WTC11 (cell line): Measurements from ENCODE around the gene VAC14. TPM values are rescaled to one million over a fixed set of nuclear protein-coding genes. Genes with fewer than 3 reads are reported as not detected.
A peak's percentile ranks its signal among the peaks of the same experiment; 100 is the strongest.

Source experiments
- ATAC-seq: fragments of 200-7000 bp; cut with Tn5 transposase; 2 replicates; pipeline ENCODE4 v1.10.0; 2021; ENCODE audit warnings: mild to moderate bottlenecking, moderate library complexity
- CTCF ChIA-PET: fragments of 300-600 bp; sonication (Branson Sonifier 250); formaldehyde crosslinking; loops from one replicate; lab custom pipeline; 2021; ENCODE audit warnings: antibody characterized with exemption; lab: Charles Lee
- POLR2A ChIA-PET: fragments of 350-600 bp; sonication (Branson Sonifier 250); formaldehyde crosslinking; loops from one replicate; lab custom pipeline; 2021; ENCODE audit warnings: antibody characterized with exemption; lab: Charles Lee
- DNase-seq: peaks from one replicate; pipeline ENCODE4 v3.0.0; 2021; ENCODE audit warnings: low spot score
- H3K27ac Mint-ChIP-seq: 2 replicates; pipeline ENCODE4 v1.8.0; 2021; ENCODE audit warnings: mixed read lengths
- H3K27me3 Mint-ChIP-seq: 2 replicates; pipeline ENCODE4 v1.8.0; 2021; ENCODE audit warnings: low read depth, mild to moderate bottlenecking, moderate library complexity, mixed read lengths
- H3K36me3 Mint-ChIP-seq: 2 replicates; pipeline ENCODE4 v1.8.0; 2021; ENCODE audit warnings: mixed read lengths
- H3K4me1 Mint-ChIP-seq: 2 replicates; pipeline ENCODE4 v1.8.0; 2022; ENCODE audit warnings: mixed read lengths
- H3K4me3 Mint-ChIP-seq: 2 replicates; pipeline ENCODE4 v1.8.0; 2021; ENCODE audit warnings: mild to moderate bottlenecking, moderate library complexity, mixed read lengths
- H3K9me3 Mint-ChIP-seq: 2 replicates; pipeline ENCODE4 v1.8.0; 2021; ENCODE audit warnings: mixed read lengths
- AFF4 ChIP-seq: sonication (generic); formaldehyde crosslinking; IDR thresholded peaks from 2 replicates; pipeline ENCODE4 v1.8.1; 2023; ENCODE audit warnings: mild to moderate bottlenecking, missing genetic modification reagents, borderline replicate concordance
- ARID4B ChIP-seq: sonication (generic); formaldehyde crosslinking; IDR thresholded peaks from 2 replicates; pipeline ENCODE4 v1.8.0; 2023; ENCODE audit warnings: missing genetic modification reagents, mild to moderate bottlenecking, borderline replicate concordance
- ATF1 ChIP-seq: sonication (generic); formaldehyde crosslinking; IDR thresholded peaks from 2 replicates; pipeline ENCODE4 v1.8.1; 2023; ENCODE audit warnings: mild to moderate bottlenecking, moderate library complexity, missing genetic modification reagents
- CREB1 ChIP-seq: sonication (generic); formaldehyde crosslinking; IDR thresholded peaks from 2 replicates; pipeline ENCODE4 v1.8.0; 2023; ENCODE audit warnings: mild to moderate bottlenecking, missing genetic modification reagents
- CTCF ChIP-seq: fragments of 200-600 bp; IDR thresholded peaks from 2 replicates; pipeline ENCODE4 v1.8.0; 2022; ENCODE audit warnings: antibody characterized with exemption
- E2F5 ChIP-seq: sonication (generic); formaldehyde crosslinking; IDR thresholded peaks from 2 replicates; pipeline ENCODE4 v1.8.1; 2022; ENCODE audit warnings: mild to moderate bottlenecking, moderate library complexity, missing genetic modification reagents
- JUN ChIP-seq: sonication (generic); formaldehyde crosslinking; IDR thresholded peaks from 2 replicates; pipeline ENCODE4 v1.8.0; 2023; ENCODE audit warnings: mild to moderate bottlenecking, missing genetic modification reagents
- NFYB ChIP-seq: sonication (generic); formaldehyde crosslinking; conservative IDR thresholded peaks from 2 replicates; pipeline ENCODE4 v1.8.0; 2022; ENCODE audit warnings: low read depth, missing genetic modification reagents
- NR2C2 ChIP-seq: sonication (generic); formaldehyde crosslinking; IDR thresholded peaks from 2 replicates; pipeline ENCODE4 v1.8.0; 2022; ENCODE audit warnings: mild to moderate bottlenecking, missing genetic modification reagents
- SP1 ChIP-seq: sonication (generic); formaldehyde crosslinking; conservative IDR thresholded peaks from 2 replicates; pipeline ENCODE4 v1.8.1; 2022; ENCODE audit warnings: missing genetic modification reagents
- ZNF671 ChIP-seq: fragments of 250-450 bp; sonication (Bioruptor Pico); IDR thresholded peaks from 2 replicates; pipeline ENCODE4 v1.8.0; 2021; ENCODE audit warnings: mild to moderate bottlenecking
- total RNA-seq: library from RNA; stranded (reverse); gene quantifications from 3 replicates; pipeline ENCODE4 v1.2.3, GENCODE V29; 2021

Gene VAC14
- total RNA-seq, 1 experiment from 2014 or later = 60.1 TPM

- no peak for TF ChIP-seq SP1 (CRISPR knock-in tag)
Measured at GRCh38 chr16:70720425-70721201, 80.3 kb downstream of the VAC14 start (continued).

GRCh38 chr16:70717065-70717464 lies 83.9 kb downstream of the VAC14 start:
- H3K4me3 Mint-ChIP-seq = no peak overlapping the region
- ATAC-seq (no peak), DNase-seq (no peak)
- peaks cover 15% of the 10 kb centered on the region for H3K9me3 Mint-ChIP-seq
- no peaks in the 10 kb centered on the region for H3K27me3 Mint-ChIP-seq
- no peak overlapping the region for H3K27ac Mint-ChIP-seq
- H3K4me1 Mint-ChIP-seq = peaks cover 41% of the 10 kb centered on the region
- ChIA-PET POLR2A (no interaction called here), CTCF (interaction anchor here (2.9 kb wide), 1 partner anchor 38 kb away, joined by 14 read pairs; no protein-coding TSS in a partner anchor)
- no peak for TF ChIP-seq AFF4
- no peak for TF ChIP-seq NR2C2
- H3K36me3 Mint-ChIP-seq = peaks cover 22% of the 10 kb centered on the region

GRCh38 chr16:70715860-70716357 lies 85.0 kb downstream of the VAC14 start:
- ATAC-seq (no peak), DNase-seq (no peak)
- TF ChIP-seq NFYB (CRISPR knock-in tag) (no peak), ZNF671 (no peak), ATF1 (CRISPR knock-in tag) (no peak), NR2C2 (no peak), CTCF (no peak), ARID4B (no peak), JUN (CRISPR knock-in tag) (no peak), E2F5 (CRISPR knock-in tag) (no peak), CREB1 (CRISPR knock-in tag) (no peak)
- Mint-ChIP-seq H3K9me3 (peaks cover 15% of the 10 kb centered on the region), H3K27me3 (no peaks in the 10 kb centered on the region), H3K36me3 (peaks cover 18% of the 10 kb centered on the region), H3K4me1 (peaks cover 48% of the 10 kb centered on the region), H3K27ac (peak overlapping the region; percentile 24; the same call in 1 of the 2 replicates), H3K4me3 (no peak overlapping the region)
- ChIA-PET POLR2A (no interaction called here), CTCF (interaction anchor here (1.0 to 2.9 kb wide), 7 partner anchors 20 to 697 kb away, joined by 3 to 14 read pairs (median 9); no protein-coding TSS in a partner anchor)
